Measurements from ENCODE around the gene COL5A1. TPM values are rescaled to one million over a fixed set of nuclear protein-coding genes. Genes with fewer than 3 reads are reported as not detected.
"Not testable (repeated sequence)": the region's sequence is repeated elsewhere in the genome, so short reads cannot be mapped to it uniquely, and the experiment has no call there.

Gene COL5A1
- total RNA-seq, 1 donor from 2014 or later = 2.9 TPM

DNA sequence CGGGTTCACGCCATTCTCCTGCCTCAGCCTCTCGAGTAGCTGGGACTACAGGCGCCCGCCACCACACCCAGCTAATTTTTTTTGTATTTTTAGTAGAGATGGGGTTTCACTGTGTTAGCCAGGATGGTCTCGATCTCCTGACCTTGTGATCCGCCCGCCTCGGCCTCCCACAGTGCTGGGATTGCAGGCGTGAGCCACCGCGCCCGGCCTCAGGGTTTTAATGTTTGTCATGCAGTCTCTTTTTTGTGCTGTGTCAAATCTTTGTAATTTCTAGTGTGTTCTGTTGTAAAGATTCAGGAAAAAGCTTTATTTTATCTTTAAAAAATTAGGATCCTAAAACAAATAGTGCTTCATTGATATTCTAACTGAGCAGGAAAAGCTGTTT is 62.1 kb downstream of the COL5A1 start:
- not testable (repeated sequence) for FAIRE-seq; DNase-seq (ENCODE audit: low spot score in 2 of 2)

DNA sequence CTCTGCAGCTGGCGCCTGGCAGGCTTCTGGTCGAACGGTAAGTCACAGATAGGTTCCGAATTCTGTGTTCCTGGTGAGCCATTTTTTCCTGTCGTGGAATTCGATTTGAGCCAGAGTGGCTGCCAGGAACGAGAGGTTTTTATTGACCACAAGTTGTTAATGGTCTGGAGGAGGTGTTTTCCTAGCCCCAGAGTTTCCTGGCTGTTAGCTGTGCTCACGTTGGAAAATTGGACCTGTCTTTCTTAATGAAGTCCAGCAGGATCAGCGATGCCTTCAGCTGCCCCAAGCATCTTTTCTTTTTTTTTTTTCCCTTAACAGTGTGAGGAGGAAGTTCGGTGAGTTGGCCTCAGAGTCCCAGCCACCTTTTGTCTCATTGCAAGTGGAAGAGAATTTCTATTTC is 62.9 kb downstream of the COL5A1 start:
- no peak for FAIRE-seq

DNA sequence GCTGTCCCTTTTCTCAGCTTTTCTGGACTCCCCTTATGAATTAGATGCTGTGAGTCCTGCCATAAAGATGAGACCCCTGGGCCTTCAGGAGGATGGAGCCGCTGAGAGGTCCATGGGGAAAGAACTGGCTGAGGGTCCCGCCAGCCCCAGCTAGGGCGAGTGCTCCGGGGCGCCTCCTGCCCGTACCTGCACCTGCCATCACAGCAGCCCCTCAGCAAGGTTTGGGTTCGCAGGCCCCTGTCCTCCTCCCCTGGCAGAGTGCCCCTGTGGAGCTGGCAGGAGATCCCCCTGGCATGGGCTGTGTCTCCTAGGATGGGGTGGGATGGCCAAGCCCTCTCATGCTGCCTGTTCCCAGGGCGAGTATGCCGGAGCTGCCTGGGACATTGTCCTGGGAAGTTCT is 64.2 kb downstream of the COL5A1 start:
- FAIRE-seq = no peak
- DNase-seq (ENCODE audit: low spot score in 2 of 2) = no peak

More for the DNA sequence above, 62.9 kb downstream of the COL5A1 start:
- no peak for DNase-seq (ENCODE audit: low spot score in 2 of 2)

DNA sequence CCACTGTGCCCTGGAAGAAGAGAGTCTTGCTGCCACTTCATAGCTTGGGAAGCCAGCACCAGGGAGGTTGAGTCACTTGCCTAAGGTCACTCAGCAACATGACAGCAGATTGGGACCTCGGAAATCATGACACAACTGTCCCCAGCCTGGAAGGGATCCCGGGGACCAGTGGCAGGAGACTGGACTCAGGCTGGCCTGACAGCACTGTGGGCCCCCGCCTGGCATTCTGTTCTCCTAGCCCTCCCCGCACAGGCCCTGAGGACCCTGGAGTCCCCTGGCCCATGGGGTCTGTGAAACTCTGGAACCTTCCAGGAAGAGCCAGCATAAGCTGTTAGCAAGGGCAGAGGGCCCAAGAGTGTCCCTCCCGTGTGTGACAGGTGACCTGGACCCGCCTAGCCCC is 64.9 kb downstream of the COL5A1 start:
- no peak for DNase-seq (ENCODE audit: low spot score in 2 of 2)
- FAIRE-seq = no peak

DNA sequence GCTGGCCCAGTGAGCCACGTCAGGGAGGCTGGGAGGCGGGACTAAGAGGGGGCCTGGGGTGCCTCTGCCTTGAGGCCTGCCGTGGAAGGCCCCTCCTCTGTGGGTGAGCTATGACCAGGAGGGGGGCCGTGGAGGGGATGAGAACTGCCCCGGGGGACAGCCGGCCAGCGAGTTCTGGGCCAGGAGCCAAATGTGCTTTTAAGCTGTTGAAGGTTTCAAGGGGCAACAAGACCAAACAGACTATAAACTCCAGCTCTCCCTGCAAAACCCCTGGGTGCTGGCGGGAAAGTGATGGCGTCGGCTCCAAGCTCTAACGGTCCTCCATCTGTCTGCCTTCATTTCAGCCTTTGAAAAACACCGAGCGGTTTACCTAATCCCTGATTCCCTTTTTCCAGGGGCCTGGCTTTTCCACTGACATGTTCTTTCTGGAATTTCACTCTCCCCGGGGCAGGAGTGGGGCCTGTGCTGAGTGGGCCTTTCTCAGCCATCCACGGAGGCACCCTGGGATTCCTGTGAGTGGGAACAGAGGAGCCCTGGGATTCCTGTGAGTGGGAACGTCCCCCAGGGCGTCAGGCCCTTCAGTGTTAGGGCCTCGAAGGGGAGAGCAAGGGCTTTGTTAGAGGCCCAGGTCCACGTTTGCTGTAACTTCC is 65.6 kb downstream of the COL5A1 start:
- FAIRE-seq (no peak), DNase-seq (ENCODE audit: low spot score in 2 of 2) (peak; percentile 35 to 54)

DNA sequence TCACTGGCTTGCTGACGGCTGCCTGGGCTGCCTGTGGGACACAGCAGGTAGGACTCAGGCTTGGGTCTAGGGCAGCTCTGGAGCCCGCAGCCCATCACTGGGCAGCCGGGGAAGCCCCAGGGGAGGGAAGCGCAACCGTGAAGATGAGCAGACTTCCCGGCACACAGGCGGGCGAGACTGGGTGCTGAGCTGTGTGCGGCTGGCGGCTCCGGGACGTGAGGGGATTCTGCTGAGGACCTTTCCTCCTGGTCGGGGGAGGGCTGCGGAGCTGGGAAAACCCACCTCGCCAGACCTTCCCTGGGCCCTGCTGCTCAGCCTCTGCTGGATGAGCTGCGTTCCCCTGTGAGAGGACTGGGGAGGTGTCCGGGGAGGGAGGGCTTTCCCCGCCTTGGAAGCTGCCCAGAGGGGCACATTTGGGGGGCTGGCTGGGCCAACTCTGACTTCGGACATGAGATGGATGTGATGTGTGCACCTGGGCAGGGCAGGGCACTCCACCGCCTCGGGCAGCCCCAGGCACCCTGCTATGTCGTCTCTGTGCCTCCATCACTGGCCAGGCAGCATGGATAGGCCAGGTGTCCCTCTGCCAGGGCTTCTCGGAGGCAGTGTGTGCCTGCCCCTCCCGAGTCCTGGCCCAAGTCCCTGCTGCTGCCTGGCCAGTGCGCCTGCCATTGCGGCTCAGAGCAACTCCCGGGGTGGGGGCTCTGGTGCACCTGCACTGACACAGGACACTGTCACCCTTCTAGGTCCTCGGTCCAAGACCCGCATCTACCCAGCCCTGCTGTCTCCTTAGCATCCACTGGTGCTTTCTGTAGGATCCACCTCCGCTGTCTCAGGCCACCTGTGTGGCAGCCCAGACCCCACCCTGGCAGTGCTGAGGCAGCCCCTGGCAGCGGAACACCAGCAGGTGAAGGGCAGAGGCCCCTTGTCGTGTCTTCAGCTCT is 66.4 kb downstream of the COL5A1 start:
- FAIRE-seq (no peak), DNase-seq (ENCODE audit: low spot score in 2 of 2) (no peak)

DNA sequence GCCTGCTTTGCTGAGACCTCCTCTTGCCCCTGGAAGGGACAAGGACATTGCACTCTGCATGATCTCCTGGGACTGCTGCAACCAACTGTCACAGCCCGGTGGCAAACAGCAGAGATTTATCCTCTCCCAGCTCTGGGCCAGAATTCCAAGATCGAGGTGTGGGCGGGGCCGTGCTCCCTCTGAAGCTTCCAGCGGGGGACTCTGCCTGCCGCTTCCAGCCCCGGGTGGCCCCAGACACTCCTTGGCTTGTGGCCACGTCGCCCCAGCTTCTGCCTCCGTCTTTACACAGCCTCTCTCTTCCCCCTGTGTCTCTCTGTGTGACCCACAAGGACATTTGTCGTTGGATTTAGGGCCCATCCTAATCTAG is 67.1 kb downstream of the COL5A1 start:
- DNase-seq (ENCODE audit: low spot score in 2 of 2) (no peak), FAIRE-seq (no peak)

DNA sequence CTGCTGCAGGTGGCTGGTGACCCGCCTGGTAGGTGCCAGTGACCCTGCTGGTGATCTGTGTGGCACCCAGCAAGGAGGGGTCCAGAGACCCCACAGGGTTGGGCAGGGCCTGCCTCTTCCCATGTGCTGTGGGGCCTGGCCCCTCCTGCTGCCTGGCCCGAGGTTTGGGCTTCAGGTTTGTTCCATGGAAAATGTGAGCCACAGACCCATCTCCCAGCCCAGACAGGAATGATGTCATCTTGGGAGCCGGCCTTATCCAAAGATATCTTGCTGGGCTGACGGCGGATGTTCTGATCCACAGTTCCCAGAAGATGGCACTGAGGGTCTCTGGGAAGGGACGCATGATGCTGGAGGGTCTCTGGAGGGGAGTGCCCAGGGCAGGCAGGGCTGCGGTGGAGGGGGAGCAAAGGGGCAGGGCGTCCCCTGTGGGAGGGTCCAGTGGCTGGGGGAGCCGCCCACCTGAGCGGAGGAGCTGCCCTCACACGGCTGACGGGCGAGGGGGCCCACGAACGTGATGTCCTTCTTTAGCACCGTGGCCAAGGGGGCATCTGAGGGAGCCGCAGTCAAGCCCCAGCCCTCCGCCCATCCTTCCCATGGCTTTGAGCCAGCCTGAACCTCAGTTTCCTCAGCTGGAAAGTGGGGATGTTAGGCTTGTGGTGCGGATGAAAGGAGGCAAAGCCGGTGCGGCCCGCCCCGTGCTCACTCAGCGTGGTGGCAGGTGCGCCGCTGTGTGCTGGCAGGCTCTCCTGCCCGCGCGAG is 68.1 kb downstream of the COL5A1 start:
- no peak for DNase-seq (ENCODE audit: low spot score in 2 of 2)
- no peak for FAIRE-seq

DNA sequence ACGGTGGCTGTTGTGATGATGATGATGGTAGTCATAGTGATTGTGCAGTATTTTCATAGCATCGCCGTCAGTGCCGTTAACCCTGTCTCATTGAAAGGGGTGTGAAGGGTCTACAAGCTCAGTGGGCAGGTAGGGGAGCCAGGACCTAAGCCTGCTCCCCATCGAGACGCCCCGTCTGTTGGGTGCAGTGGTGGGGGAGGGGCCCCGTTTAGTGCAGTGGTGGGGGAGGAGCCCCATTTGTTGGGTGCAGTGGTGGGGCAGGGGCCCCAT is 68.6 kb downstream of the COL5A1 start:
- DNase-seq (ENCODE audit: low spot score in 2 of 2) (no peak), FAIRE-seq (no peak)

DNA sequence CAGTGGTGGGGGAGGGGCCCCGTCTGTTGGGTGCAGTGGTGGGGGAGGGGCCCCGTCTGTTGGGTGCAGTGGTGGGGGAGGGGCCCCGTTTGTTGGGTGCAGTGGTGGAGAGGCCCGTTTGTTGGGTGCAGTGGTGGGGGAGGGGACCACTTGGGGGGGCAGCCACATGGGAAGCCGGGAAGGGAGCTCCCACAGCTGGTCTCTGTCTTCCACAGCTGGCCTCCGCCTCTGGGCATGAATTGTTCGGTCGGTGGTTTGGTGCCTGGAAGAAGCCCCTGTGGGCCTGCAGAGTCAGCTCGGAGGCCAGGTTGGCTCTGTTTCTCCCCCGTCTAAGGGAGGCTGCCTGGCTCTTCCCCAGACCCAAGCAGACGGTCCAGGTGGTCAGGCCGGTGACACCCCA is 69.3 kb downstream of the COL5A1 start:
- DNase-seq (ENCODE audit: low spot score in 2 of 2) = no peak
- FAIRE-seq = no peak

DNA sequence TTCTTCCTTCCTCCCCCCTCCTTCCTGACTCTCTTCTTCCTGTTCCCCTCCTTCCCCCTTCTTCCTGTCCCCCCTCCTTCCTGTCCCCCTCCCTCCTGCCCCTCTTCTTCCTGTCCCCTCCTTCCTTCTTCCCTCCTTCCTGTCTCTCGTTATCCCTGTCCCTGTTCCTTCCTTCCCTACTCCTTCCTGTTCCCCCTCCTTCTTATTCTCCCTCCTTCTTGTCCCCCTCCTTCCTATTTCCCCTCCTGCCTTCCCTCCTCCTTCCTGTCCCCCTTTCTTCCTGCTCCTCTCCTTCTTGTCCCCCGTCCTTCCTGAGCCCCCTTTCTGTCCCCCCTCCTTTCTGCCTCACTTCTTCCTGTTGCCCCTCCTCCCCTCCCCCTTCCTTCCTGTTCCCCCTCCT is 70.6 kb downstream of the COL5A1 start:
- DNase-seq (ENCODE audit: low spot score in 2 of 2) (no peak), FAIRE-seq (no peak)

DNA sequence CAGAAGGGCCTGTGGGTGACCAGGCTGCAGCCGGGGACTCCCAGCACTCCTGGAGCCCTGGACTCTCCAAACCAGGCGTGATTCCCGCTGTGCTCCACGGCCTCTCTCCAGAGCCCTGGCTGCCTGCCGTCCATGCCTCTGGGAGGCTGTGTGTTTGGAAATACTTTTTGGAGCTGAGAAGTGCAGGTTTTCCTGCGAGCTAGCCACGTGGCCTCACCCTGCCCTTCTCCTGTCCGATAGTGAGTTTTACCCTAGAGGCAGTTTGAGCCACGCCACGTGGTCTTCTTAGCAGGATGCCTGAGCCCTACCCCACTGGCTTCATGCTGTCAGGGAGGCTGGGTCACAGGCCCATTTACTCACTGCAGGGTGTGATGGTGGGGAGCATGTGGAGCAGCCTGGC is 71.3 kb downstream of the COL5A1 start:
- no peak for DNase-seq (ENCODE audit: low spot score in 2 of 2)
- FAIRE-seq = no peak

DNA sequence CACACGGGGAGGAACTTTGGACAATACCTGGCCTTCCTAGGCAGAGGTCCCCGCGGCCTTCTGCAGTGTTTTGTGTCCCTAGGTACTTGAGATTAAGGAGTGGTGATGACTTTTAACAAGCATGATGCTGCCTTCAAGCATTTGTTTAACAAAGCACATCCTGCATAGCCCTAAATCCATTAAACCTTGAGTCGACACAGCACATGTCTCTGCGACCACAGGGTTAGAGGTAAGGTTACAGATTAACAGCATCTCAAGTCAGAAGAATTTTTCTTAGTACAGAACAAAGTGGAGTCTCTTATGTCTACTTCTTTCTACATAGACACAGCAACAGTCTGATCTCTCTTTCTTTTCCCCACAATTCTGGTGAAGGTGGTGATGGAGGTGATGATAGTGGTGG is 73.9 kb downstream of the COL5A1 start:
- DNase-seq (ENCODE audit: low spot score in 2 of 2); FAIRE-seq: not testable (repeated sequence)

DNA sequence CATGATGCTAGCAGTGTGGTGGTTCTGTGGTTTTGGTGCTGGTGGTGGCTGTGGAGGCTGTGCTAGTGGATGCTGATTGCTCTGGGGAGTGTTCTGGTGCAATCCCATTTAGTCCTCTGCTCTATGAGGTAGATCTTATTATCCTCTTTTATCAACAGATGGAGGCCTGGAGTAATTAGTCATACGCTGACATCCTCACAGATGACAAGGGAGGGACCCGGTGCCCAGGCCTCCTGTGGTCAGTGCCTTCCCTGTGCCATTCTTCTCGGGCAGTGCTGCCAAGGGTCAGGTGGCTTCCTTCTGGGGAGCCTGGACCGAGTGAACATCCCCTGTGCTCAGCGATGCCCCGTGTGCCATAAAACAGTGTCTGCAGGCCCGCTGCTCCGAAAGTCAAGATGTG is 74.5 kb downstream of the COL5A1 start:
- DNase-seq (ENCODE audit: low spot score in 2 of 2) = no peak
- no peak for FAIRE-seq

DNA sequence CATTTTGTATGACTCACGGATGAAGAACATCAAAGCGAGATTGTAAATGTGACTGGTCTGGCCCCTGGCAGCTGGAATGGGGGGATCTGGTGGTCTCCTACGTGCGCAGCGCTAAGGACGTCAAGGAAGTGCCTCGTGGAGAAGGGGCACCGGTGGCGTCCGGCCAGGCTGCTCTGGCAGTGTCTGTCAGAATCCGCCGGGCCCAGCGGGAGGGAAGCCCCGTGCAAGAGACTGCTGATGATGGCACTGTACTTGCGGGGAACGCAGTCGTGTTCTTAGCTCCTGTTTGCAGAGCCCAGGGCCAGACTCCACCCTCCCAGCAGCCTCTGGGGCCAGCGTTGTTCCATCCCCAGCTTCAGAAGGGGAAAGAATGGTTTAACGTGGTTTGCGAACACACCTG is 75.5 kb downstream of the COL5A1 start:
- FAIRE-seq (no peak), DNase-seq (ENCODE audit: low spot score in 2 of 2) (no peak)

DNA sequence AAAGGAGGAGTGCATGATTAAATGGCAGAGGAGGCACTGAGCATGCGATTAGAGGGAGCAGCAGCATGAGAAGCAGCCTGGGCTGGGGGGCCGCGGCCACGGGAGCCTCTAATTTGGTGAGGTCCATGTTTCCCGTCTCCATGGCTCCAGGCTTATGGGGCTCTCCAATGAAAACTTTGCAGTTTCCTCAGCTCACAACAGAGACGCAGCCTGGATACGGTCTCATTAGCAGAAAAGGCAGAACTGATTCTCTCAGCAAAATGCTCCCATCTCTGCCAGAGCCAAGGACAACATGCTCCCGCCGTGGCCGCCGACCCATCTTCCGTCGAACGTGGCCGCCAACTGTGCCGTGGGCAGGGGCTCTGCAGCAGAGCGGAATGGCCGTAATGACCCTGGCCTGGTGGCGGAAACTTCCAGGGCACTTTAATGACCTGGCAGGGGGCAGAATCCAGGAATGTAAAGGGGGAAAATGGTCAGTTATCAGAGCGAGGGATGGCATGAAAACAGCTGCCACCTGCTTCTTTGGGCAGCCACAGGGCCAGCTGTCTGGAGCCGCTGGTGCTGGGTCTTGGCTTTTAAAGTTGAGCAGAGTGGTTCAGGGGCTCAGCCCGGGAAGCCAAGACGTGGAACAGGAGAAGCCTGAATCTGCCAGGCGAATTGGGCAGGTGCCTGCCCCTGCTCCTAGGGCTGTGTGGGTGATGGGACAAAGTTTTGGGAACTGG is 76.5 kb downstream of the COL5A1 start:
- DNase-seq (ENCODE audit: low spot score in 2 of 2) = no peak

DNA sequence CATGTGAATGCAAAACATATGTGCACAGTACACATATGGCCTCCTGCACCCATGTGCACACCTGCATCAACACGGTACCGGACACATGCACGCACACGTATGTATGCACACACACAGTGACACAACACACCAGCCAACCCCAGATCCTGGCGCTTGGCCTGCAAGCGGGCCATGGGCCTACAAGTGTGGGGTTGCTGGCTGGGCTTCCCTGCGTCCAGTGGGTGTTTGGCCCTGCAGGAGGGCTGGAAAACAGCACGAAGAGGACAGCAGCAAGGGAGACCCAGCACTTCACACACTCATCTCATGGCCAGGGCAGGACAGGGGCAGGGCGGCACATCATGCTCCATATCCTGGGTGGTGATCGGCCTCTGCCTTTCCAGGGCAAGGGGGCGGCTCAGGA is 77.7 kb downstream of the COL5A1 start:
- no peak for FAIRE-seq
- no peak for DNase-seq (ENCODE audit: low spot score in 2 of 2)

More for the DNA sequence above, 76.5 kb downstream of the COL5A1 start:
- FAIRE-seq = no peak

DNA sequence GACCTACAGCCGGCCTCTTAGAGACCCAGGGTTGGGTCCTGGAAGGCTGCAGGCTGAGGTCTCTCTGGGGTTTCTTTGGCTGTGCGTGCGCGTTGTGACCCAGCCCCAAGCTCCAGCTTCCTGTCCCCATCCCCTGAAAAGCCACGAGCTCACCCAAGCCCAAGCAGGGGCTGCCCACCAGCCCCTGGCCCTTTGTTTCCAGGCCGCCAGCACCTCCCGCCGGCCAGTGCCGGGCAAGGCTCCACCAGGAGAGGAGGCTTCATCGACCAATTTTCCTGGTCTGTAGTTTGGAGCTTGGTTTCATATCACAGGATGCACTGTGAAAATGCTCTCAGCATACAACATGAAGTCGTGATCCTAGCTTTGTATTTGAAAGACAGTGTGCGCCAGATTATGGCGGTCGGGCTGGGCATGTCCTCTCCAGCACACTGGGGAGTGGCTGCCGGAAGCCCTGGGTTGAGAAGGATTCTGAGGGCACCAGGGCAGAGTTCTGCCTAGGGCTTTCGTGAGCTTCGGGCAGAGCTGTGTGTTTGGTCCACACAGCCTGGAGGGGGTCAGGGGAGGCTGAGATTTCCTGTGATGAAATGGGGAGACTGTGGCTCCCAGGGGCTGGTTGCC is 78.6 kb downstream of the COL5A1 start:
- no peak for FAIRE-seq

DNA sequence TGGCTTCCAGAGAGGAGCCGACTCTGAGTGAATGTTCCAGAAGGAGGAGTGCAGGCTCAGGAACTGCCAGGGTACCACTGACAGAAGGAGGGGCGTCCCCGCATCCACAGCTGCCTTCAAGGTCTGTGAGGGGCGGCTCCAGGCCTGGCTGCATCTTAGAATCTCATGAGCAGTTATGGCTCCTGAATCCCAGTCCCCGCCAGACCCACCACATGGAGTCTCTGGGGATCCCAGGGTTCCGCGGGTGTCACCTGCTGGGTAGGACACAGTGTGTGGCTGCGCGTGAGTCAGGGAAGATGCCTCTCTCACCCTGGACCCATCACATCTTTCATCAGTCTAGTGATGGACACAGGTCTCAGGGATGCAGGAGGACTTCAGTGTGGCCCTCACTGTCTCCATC is 79.2 kb downstream of the COL5A1 start:
- no peak for FAIRE-seq
- DNase-seq (ENCODE audit: low spot score in 2 of 2) = no peak

More for the DNA sequence above, 78.6 kb downstream of the COL5A1 start:
- no peak for DNase-seq (ENCODE audit: low spot score in 2 of 2)

DNA sequence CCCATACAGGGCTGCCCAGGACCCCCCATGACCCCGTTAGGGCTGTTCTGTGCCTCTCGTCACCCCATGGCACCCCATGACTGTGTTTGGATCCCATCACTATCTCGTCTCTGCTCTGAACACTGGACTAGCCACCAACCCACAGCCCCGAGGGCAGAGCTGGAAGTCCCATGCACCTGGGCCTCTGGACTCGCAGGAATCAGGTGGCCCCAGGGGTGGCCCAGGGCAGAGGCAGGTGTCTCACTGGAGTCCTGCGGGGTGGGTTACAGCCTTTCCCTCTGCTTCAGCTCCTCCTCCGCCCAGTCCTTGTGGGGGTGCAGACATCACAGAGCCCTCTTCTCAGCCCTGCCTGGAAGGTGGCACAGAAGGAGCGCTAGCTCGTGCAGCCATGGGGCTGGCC is 79.7 kb downstream of the COL5A1 start:
- no peak for FAIRE-seq

More for the DNA sequence above, 79.7 kb downstream of the COL5A1 start:
- no peak for DNase-seq (ENCODE audit: low spot score in 2 of 2)

All from frontal cortex (tissue), 4 donors.